Measurements from ENCODE around the gene MZT2B. TPM values are rescaled to one million over a fixed set of nuclear protein-coding genes. Genes with fewer than 3 reads are reported as not detected.
A peak's percentile ranks its signal among the peaks of the same experiment; 100 is the strongest.
"Not testable (repeated sequence)": the region's sequence is repeated elsewhere in the genome, so short reads cannot be mapped to it uniquely, and the experiment has no call there.

Gene MZT2B
- polyA plus RNA-seq, 1 donor: 151 TPM

DNA sequence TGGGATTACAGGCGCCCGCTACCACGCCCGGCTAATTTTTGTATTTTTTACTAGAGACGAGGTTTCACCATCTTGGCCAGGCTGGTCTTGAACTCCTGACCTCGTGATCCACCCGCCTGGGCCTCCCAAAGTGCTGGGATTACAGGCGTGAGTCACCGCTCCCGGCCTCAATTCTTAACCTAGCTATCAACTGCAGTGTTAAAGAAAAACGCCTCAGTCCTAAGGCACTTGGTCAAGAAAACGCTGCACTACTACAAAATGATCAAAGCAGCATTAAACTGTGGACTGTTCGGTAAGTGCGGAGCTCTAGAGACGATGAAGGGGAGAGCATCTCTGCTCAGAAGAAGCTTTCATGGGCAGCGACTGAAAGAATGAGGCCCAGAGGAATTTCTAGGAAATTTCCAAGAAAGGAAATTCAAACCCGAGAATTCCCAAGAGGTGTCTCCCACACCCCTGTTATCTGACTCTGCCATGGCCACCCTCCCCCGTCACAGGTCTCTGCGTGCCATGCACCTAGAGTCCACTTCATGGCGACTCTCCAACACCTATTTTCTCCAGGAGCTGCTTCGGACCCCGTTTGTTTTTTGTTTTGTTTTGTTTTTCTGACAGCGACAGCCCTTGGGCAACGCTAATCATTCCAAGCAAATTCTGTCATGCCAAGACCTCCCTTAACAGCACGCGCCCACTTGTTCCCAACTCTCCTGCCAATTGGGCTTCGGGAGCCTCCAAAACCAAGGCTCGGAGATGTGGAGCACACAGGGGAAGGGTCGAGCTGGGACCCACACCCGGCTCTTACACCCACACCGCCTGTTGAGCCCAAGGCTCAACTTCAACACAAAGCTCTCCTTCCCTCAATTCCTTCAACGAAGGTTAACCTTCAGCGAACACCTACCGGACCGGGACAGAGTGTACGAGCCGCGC lies 1.4 kb upstream of the MZT2B start:
- not testable (repeated sequence) for DNase-seq

DNA sequence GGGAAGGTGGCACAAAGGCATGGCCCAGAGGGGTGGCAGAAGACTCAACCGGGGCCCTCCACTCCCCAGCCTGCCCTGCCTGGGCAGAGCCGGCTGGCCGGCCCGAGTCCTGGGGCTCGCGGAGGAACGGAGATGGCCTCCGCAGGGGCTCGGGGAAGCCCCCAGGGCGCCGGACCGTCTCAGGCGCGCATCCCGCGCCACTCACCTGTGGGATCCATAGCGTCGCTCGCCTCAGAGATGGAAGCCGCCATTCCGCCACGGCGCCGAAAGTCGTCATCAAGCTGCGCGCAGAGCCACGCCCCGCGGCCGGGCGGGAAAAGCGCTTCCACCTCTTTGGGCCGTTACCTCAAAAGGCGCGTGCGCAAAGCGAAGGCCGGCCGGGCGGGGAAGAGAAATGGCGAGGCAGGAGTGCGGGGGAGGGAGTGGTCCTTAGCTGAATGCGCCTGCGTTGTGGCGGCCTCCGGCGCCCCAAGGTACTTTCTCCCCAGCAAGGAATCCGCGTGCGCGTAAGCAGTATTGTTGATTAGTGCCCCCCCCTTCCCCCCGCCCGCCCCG lies 660 bp upstream of the MZT2B start, which contains the start of gene SMPD4:
Gene SMPD4 (minus strand): TSS at position 278 of the 555 bp plus-strand sequence. CDS start 5,010 bp downstream, outside the sequence.
- peak; percentile 97 for DNase-seq

DNA sequence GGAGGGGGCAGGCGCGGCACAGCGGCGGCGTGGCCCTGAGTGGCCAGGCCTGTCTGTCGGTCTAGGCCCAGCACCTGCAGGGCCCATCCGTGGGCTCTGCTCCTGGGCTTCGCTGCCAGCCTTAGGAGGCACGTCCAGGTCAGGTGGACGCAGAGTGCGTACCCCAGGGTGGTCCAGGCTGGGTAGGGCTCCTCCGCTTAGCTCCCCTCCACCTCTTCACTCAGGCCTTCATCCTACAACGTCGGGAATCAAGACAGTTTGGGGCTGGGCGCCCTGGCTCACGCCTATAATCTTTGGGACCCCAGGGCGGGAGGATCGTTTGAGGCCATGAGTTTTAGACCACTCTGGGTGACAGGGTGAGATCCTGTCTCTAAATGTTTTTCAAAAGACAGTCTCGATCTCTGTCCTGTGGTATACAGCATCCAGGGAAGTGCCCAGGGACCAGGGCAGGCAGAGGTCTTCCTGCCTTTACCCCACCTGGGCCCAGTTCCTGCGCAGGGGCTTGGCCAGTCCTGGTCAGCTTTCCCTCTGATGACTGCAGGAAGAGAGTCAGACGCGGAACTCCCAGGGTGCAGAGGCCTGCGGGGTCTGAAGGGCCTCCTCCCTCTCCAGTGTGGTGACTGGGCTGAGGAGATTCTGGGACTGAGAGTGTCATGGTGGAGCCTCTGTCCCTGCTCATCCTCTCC lies 907 bp downstream of the MZT2B start:
- not testable (repeated sequence) for DNase-seq

DNA sequence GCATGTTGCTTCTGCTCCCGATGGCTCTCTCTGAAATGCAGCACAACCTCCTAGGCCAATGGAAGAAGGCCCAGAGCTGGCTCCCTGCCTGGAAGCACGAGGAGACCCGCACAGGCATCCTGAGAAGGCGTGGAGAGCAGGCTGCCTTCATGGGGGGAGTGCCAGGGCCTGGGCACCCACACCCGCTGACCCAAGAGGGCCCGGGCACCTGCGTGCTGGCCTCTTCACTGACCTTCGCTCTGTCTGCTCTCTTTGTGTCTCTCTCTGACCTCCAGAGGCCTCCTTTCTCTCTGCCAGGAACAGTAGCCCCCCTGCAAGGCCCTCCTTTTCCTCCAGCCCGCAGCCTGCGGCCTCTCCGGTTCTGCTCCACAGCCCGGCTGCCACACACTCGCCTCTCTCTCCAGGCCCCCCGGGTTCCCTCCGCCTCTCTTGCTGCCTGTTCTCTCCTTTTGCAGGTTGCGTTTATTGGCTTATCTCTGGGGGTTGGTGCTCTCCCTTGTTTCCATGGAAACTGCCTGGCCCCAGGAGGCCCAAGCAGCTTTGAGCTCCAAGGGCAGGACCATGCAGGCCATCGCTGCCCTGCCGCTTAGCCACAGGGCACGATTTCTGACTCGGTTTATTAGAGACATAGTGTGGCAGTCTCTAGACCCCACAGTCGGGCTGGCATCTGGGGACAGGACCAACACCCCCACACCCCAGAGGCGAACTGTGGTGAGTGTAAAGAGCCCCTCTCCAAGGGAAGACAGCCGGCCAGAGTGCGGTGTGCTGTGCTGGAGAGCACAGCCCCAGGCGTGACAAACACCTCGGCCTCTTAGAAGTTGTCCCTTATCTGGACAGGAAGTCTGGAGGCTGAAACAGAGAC lies 1.7 kb downstream of the MZT2B start:
- DNase-seq: peak; percentile 53

DNA sequence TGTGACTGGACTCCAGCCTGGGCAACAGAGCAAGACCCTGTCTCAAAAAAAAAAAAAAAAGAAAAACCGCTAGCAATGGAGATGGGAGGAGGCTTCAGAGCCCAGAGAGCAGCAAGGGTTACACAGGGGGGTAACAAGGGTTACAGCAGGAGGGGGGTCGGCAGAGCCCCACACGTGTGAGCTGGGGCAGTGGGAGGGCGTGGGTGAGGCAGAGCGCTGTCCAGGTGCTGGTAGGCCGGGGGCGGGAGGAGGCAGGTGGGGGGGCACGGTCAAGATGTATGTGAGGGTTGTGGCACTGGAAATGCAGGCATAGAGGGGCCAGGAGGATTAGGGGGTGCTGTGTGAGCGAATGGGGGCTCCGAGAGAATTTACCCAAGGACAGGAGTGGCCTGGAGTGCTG lies 3.4 kb downstream of the MZT2B start:
- no peak for DNase-seq

DNA sequence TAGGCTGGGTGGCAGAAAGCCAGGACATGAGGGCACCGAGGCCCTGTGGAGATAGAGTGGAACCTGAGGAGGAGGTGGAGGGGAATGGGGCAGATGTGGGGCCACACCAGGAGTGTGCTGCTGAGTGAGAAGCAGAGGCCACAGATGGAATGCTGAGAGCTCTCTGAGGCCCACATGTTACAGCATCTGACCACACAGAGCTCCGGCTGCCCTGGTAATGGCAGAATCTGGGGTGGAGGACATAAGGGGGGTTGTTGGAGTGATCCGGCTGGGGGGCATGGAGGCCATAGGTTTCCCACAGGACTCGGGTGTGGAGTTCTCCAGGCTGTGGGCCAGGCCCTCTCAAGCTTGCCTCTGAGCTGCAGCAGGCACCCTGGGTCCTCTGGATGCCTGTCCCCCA lies 3.8 kb downstream of the MZT2B start:
- DNase-seq: no peak

DNA sequence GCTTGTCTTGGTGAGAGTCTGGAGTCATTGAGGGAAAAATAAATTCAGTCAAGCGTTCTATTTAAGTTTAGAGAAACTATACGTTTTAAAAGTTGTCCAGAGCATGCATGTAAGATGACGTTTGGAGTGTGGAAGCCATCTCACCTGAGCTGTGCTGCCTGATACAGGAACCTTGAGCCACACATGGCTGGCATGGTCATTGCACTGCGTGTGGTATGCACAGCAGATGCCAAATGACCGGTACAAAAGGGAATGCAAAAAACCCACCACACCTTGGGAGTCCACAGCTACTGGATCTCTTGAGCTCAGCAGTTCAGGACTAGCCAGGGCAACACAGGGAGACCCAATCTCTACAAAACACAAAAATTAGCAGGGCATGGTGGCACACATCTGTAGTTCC lies 4.3 kb downstream of the MZT2B start:
- no peak for DNase-seq

DNA sequence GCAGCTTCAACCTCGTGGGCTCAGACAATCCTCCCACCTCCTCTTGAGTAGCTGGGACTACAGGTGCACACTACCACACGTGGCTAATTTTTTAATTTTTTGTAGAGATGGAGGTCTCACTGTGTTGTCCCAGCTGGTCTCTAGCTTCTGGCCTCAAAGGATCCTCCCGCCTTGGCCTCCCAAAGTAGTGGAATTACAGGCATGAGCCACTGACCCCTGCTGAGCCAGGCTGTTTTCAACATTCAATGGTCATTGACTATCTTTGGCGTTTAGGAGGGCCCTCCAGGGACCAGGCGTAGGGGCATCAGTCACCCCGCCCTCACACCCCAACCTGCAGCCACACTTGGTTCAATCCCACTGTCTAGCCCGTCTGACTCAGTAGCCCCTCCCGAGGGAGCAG lies 5.2 kb downstream of the MZT2B start:
- no peak for DNase-seq

DNA sequence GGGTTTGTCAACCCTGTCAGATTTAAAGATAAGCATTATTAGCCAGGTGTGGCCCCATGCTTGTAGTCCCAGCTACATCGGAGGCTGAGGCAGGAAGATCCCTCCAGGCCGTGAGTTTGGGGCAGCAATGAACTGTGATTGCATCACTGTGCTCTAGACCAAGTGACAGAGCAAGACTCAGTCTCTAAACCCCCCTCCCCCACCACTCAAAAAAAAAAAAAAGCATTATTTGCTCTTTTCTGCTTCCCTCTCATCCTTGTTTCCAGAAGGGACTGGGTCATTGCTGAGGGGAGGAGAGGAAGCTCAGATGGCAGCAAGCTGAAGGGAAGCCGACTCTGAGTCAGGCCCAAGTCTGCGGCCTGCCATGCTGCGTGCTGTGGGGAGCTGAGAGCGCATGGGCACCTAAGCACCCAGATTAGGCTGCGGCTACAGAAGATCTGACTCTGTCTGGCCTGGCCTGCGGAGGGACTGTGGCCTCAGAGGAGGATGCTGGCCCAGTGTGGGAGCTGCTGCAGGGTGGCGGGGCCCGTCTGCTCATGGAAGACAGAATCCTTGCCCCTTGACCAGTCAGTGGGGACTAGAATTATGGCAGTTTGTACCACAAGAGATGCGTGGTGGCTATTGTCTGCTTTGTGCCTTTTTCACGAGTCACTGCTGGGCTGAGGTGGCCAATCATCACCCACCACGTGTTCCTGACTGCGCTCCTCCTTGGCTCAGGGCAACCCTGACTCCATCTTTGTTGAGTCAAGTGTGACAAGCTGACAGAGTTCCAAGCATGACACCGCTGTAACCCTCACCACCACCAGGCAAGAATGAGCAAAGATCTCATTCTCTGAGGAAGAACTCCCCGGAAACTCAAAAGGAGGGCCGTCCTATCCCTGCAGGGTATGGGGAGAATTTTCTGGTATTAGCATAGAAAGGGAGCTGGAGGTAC lies 6.1 kb downstream of the MZT2B start:
- DNase-seq: not testable (repeated sequence)

DNA sequence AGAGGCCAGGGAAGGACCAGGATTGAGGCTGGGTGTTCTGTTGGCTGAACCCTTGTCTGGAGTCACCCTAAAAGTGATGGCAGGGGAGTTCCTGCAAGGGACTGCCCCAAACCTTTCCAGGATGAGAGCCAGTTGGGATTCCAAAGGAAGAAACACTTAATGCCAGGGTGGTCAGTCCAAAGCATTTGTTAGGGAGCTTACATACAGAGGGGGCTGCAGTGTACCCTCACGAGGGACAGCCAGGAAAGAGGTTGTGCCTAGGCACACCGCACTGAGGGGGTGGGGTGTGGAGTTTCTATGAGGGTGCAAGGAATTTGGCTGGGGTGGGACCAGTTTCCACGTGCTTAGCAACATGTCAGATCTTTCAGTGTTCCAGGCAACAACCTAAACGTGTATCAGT lies 6.9 kb downstream of the MZT2B start:
- not testable (repeated sequence) for DNase-seq

DNA sequence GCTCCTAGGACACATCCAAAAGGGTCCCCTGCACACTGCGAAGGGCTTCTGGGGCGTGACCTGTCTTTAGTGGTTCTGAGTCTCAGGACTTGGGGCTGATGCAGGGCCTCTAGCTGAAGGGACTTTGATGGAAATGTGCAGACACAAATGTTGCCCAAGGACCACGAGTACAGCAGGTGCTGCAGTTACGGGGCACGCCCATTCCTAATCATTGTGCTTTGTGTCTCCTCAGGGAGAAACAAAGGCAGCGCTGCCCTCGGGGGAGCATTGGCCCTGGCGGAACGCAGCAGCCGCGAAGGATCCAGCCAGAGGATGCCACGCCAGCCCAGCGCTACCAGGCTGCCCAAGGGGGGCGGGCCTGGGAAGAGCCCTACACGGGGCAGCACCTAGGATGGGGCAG lies 8.2 kb downstream of the MZT2B start:
- DNase-seq: no peak

DNA sequence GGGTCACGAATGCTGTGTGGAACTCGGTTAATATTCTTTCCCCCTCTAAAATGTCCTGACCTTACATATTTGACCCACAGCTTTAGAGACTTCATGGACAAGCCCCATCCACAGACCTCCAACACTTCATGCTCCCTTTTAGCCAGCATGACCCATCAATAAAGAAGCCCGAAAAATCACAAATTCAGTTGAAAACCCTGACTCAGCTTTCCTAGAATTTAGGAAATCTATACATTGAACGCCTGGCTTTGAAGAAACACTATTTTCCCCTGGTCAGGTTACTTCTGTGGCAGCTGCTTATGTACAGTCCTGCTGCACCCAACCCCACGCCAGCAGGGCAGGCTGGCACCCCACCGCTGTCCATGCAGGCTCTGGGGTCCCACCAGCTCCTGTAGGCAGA lies 9.3 kb downstream of the MZT2B start:
- not testable (repeated sequence) for DNase-seq

DNA sequence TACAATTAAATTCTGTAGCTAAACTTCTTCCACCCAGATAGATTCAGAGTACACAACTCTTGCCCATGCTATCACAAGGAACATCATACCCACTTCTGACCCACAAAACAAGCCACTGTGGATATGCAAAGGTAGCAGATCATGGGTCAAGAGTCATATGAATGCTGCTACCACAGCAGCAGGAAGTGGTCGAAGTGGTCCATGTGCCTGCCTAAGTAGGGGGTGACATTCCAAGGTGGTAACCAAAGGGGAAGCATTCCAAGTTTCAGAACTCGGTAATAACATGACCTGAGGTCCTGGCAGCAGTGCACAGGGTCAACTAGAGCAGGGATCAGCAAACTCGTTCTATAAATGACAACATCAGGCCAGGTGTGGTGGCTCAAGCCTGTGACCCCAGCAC lies 10.4 kb downstream of the MZT2B start:
- DNase-seq: not testable (repeated sequence)

DNA sequence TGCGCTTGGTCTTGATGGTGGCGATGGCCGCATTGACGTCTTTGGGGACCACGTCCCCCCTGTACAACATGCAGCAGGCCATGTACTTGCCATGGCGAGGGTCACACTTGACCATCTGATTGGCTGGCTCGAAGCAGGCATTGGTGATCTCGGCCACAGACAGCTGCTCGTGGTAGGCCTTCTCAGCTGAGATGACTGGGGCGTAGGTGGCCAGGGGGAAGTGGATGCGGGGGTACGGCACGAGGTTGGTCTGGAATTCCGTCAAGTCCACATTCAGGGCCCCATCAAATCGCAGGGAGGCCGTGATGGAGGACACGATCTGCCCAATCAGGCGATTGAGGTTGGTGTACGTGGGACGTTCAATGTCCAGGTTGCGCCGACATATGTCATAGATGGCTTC lies 11.8 kb downstream of the MZT2B start:
- not testable (repeated sequence) for DNase-seq

DNA sequence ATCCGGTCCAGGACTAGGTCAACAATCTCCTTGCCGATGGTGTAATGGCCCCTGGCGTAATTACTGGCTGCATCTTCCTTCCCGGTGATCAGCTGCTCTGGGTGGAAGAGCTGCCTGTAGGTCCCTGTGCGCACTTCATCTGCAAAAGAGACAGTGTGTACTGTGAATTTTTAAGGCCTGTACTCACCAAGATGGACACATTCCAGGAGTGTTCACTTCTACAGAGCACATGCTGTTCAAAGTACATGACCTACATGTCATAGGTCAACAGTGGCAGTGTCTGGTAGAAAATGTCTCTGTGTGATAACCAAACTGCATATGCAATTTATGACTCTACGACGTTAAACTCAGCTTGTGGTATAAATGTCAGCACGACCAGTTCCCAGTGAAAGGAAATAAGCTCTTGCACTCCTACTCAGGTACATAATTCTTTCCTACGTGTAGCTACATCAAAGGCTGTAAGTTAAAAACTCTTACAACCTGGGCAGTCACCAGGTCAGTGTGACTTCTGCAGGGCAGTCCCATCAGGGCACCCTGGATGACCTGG lies 13.1 kb downstream of the MZT2B start:
- DNase-seq: not testable (repeated sequence)

DNA sequence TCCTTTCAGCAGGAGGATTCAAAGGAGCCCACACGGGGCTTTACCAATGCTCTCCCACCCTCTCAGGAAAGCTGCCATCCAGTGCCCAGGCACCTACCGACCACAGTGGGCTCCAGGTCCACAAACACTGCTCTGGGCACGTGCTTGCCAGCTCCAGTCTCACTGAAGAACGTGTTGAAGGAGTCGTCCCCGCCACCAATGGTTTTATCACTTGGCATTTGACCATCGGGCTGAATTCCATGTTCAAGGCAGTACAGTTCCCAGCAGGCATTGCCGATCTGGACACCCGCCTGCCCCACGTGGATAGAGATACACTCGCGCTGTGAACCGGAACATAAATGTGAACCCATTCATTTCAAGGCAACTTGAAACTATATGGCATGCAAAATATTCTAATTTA lies 14.0 kb downstream of the MZT2B start:
- DNase-seq: not testable (repeated sequence)

DNA sequence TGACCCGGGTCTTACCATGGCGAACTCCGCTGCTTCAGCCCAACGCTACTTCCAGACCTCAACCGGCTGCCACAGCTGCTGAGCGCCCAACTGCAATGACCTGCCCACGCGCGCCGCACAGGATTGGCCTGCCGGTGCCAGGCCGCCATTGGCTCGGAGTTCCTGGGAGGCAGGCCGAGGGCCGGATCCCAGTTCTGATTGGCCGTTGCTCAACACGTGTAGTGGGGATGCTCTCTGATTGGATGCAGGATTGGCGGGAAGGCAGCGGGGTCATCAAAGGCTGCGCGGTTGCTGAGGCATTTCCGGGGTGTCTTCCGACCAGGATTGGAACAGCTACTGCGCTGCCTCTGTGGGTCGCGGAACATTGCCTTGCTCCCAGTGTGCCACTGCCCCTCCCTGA lies 16.3 kb downstream of the MZT2B start, which contains the start of gene TUBA3E:
Gene TUBA3E (minus strand): TSS at position 97 of the 400 bp plus-strand sequence. CDS start 79 bp downstream, at position 18.
- no peak for DNase-seq

DNA sequence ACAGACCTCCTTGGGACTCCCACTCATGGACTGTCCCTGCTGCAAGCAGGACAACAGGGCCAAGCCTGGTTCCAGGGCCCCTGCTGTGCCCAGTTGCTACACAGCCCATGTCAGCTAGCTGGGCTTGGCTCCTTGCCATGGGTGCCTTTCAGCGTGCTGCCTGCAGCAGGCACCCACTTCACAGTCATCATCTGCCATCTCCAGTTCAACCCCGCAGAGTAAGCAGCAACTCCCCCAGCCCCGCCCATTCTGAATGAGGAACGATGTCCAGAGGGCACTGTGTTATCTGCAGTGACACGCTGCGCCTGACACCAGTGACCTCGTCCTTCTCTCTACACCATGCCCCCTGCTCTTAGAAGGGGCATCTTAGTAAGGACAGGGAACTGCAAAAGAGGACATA lies 20.5 kb downstream of the MZT2B start:
- not testable (repeated sequence) for DNase-seq

DNA sequence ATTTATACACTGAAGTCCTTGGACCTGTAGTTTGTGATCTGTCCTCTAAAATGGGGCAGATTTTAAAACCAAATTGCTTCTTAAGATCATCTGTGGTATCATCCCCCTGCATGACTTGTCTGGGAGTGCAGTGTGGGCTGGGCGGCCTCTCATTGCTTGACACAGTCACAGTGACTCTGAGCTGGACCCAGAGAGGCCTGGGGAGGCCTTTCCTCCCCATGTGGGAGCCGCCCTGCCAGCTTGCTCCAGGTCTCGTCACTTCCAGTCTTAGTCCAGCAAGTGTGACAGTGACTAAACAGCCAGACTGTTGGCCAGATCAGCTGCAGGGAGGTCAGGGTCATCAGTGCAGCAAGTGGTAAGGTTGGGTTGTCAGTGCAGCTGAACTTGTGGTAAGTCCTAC lies 21.1 kb downstream of the MZT2B start:
- not testable (repeated sequence) for DNase-seq

DNA sequence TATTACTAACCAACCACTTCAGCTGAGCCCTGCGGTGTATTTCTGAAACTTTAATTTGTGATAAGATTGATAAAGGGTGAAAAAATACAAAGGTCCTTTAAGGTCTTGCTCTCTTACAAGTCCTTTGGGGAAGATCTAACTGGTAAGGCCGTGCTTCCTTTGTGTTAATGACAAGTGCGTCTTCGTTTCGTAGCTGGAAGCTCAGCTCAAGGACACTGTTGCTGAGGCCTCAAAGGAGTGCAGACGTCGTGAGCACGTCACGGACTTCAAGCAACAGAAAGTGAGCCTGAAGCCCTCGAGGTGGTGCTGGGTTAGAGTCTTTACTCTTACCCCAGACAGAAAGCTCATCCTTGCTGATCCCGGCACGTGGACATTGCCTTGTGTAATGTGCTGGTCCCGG lies 25.0 kb downstream of the MZT2B start:
- DNase-seq: not testable (repeated sequence)

DNA sequence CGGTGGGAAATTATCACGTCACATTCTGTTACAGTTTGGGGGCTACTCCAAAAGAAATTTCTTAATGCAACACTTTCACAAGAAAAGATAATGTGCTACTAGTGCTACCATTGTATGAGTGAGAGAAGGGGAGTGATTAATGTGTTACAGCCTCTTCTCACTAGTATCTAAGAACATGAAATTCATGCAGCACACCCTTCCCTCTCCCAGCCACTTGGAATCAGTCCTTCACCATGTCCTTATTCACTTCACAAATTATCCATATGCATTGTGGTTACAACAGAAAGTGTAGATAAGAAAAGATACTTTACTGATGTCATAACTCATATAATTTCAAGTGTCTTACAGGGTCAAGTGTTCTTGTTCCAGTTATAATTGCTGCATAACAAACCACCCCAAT lies 37.1 kb downstream of the MZT2B start:
- not testable (repeated sequence) for DNase-seq
